Activated T-helper 1 cell treated with anti-CD3 and anti-CD28 coated beads, Interleukin-12 subunit alpha, Interleukin-12 subunit beta, Interleukin-2, Interleukin-4 antibody, amounts not matched to agents 30 ng/mL and 10 ng/mL and 1 ng/mL, durations not matched to agents 14 hours and 24 hours and 36 hours (primary cell): ENCODE measurements around the gene ZSCAN20. TPM values are rescaled to one million over a fixed set of nuclear protein-coding genes. Genes with fewer than 3 reads are reported as not detected.
A peak's percentile ranks its signal among the peaks of the same experiment; 100 is the strongest.

Source experiments
- DNase-seq: peaks from one replicate; pipeline ENCODE4 v3.0.0; 2021; ENCODE audit warnings: low spot score
- H3K27ac Mint-ChIP-seq: one replicate; pipeline ENCODE4 v1.8.0; 2021; ENCODE audit warnings: mild to moderate bottlenecking, mixed read lengths
- H3K27me3 Mint-ChIP-seq: one replicate; pipeline ENCODE4 v1.8.0; 2022; ENCODE audit warnings: mild to moderate bottlenecking, moderate library complexity, mixed read lengths; ENCODE audit not compliant: insufficient read depth
- H3K36me3 Mint-ChIP-seq: one replicate; pipeline ENCODE4 v1.8.0; 2021; ENCODE audit warnings: low read depth, mixed read lengths
- H3K4me1 Mint-ChIP-seq: one replicate; pipeline ENCODE4 v1.8.0; 2021; ENCODE audit warnings: low read depth, mixed read lengths
- H3K4me3 Mint-ChIP-seq: one replicate; pipeline ENCODE4 v1.8.0; 2021; ENCODE audit warnings: mild to moderate bottlenecking, moderate library complexity, mixed read lengths
- H3K9me3 Mint-ChIP-seq: one replicate; pipeline ENCODE4 v1.8.0; 2021; ENCODE audit warnings: mixed read lengths
- intact Hi-C: fragments of 100-400 bp; cut with micrococcal nuclease; formaldehyde crosslinking; loops from one replicate; pipeline ENCODE4 v1.15.1; 2024
- total RNA-seq: library from RNA; stranded (reverse); gene quantifications from 2 replicates; pipeline ENCODE4 v1.2.3, GENCODE V29; 2022

ZSCAN20 gene
- total RNA-seq, 1 donor from 2014 or later = 2.8 TPM

- H3K36me3 Mint-ChIP-seq = no peaks in the 10 kb centered on the region
Observed at GRCh38 chr1:33469691-33470090, 2.8 kb upstream of the ZSCAN20 start.

DNA sequence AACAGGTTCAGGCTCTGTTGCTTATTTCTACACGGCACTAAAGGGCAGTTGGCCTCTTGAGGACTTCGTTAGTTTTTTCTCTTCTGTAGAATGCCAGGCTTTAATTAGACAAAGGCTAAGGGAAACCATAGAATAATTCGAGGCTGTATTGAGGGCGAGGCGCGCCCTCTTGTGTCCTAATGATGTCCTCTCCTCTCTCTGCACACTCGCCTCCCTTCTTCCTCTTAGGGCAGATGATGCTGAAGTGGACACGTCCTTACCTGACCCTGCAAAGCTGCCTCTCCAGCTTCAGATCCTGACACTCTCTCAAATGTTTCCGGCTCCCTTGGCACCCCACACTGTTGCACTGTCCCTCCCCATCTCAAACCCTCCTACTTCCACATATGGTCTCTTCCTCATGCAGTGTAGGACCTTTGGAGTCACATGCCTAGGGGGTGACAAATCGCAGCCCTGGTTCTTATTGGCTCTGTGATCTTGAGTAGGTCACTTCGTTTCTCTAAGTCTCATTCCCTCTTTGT is 1.9 kb upstream of the ZSCAN20 start:
- peak; percentile 48 for DNase-seq
- Mint-ChIP-seq H3K4me3 (no peak overlapping the region), H3K4me1 (peaks cover 24% of the 10 kb centered on the region), H3K9me3 (no peaks in the 10 kb centered on the region), H3K27ac (no peak overlapping the region), H3K36me3 (no peaks in the 10 kb centered on the region), H3K27me3 (no peaks in the 10 kb centered on the region)
- intact Hi-C loops = loop anchor here (1.0 to 10.0 kb wide), 5 partner anchors 103 to 1384 kb away; partner anchors contain the start of gene SMIM12

More at GRCh38 chr1:33469691-33470090, 2.8 kb upstream of the ZSCAN20 start:
- no peak overlapping the region for H3K27ac Mint-ChIP-seq
- no peaks in the 10 kb centered on the region for H3K27me3 Mint-ChIP-seq
- intact Hi-C loops = loop anchor here (1.0 to 10.0 kb wide), 5 partner anchors 102 to 1385 kb away; partner anchors contain the start of gene SMIM12
- no peak overlapping the region for H3K4me3 Mint-ChIP-seq
- no peaks in the 10 kb centered on the region for H3K9me3 Mint-ChIP-seq
- no peak for DNase-seq
- H3K4me1 Mint-ChIP-seq = peaks cover 24% of the 10 kb centered on the region

GRCh38 chr1:33471416-33471815 is 1.0 kb upstream of the ZSCAN20 start:
- H3K4me3 Mint-ChIP-seq = no peak overlapping the region
- H3K36me3 Mint-ChIP-seq = no peaks in the 10 kb centered on the region
- intact Hi-C loops = loop anchor here (2.0 to 10.0 kb wide), 2 partner anchors 291 to 1383 kb away; partner anchors contain the start of gene SMIM12
- H3K27ac Mint-ChIP-seq = no peak overlapping the region
- DNase-seq = no peak
- H3K27me3 Mint-ChIP-seq = no peaks in the 10 kb centered on the region
- no peaks in the 10 kb centered on the region for H3K9me3 Mint-ChIP-seq
- peaks cover 24% of the 10 kb centered on the region for H3K4me1 Mint-ChIP-seq

DNA sequence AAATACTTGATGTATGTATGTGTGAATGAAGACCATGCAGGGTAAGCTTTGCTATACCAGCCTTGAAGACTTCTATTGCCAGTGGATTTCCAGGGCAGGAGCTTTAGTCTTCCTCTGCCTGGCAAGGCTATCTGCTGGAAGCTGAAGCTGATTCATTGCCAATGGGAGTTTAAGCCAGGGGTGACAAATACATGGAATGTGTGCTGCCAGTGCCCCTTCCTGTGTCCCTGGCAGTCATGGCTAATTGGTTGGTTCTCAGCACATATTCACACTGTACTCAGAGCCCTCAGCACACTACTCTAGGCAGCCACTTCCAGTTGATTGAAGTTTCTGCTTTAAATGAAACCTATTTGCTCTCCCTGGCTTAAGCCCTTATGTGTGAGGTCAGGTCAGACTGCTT is 1.5 kb downstream of the ZSCAN20 start:
- Mint-ChIP-seq H3K27ac (no peak overlapping the region), H3K36me3 (no peaks in the 10 kb centered on the region), H3K4me3 (peak overlapping the region; percentile 88), H3K4me1 (peaks cover 24% of the 10 kb centered on the region), H3K27me3 (no peaks in the 10 kb centered on the region), H3K9me3 (no peaks in the 10 kb centered on the region)
- intact Hi-C loops = loop anchor here (10.0 kb wide), 1 partner anchor 1381 kb away; the partner anchor contains the start of gene SMIM12
- DNase-seq = no peak

GRCh38 chr1:33477451-33477850 is 5.0 kb downstream of the ZSCAN20 start:
- Mint-ChIP-seq H3K27ac (no peak overlapping the region), H3K27me3 (no peaks in the 10 kb centered on the region), H3K36me3 (peaks cover 2% of the 10 kb centered on the region), H3K4me3 (no peak overlapping the region), H3K4me1 (peaks cover 12% of the 10 kb centered on the region), H3K9me3 (no peaks in the 10 kb centered on the region)
- intact Hi-C loops = loop anchor here (10.0 kb wide), 1 partner anchor 1377 kb away; the partner anchor contains the start of gene SMIM12
- DNase-seq = no peak

- no peak for DNase-seq
- Mint-ChIP-seq H3K27ac (no peak overlapping the region), H3K4me1 (no peaks in the 10 kb centered on the region), H3K36me3 (peaks cover 14% of the 10 kb centered on the region), H3K27me3 (peaks cover 3% of the 10 kb centered on the region), H3K9me3 (peaks cover 11% of the 10 kb centered on the region), H3K4me3 (no peak overlapping the region)
- intact Hi-C loops = no loop called here
Observed at GRCh38 chr1:33482412-33482811, 10.0 kb downstream of the ZSCAN20 start.

DNA sequence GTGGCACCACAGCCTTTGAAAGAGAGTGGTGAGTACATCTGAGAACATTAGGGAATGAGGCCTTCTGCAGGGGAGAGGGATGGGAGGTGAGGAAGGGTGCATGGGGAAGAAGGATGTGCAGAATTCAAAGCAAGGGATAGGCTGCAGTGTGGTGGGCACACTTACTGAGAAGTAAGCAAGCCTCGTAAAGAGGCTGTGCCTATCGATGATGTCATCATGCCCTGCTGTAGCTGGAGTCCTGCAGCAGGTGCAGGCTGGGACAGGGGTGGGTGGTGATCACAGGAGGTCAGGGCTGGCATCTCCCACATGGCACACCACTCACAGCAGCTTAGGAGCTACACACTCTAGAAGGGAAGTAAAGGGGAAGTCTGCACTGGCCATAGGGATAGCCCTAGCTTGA is 16.2 kb downstream of the ZSCAN20 start:
- Mint-ChIP-seq H3K27ac (no peak overlapping the region), H3K27me3 (peaks cover 3% of the 10 kb centered on the region), H3K4me1 (no peaks in the 10 kb centered on the region), H3K4me3 (no peak overlapping the region), H3K36me3 (peaks cover 34% of the 10 kb centered on the region), H3K9me3 (peaks cover 32% of the 10 kb centered on the region)
- intact Hi-C loops = no loop called here
- no peak for DNase-seq

DNA sequence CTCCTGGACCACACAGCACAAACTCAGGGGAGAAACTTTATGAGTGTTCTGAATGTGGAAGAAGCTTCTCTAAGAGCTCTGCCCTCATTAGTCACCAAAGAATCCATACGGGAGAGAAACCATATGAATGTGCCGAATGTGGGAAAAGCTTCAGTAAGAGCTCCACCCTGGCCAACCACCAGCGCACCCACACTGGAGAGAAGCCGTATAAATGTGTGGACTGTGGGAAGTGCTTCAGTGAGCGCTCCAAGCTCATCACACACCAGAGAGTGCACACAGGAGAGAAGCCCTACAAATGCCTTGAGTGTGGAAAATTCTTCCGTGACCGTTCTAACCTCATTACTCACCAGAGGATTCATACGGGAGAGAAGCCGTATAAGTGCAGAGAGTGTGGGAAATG is 22.5 kb downstream of the ZSCAN20 start:
- Mint-ChIP-seq H3K4me3 (no peak overlapping the region), H3K36me3 (peaks cover 31% of the 10 kb centered on the region), H3K9me3 (peaks cover 75% of the 10 kb centered on the region), H3K27ac (no peak overlapping the region), H3K27me3 (no peaks in the 10 kb centered on the region), H3K4me1 (no peaks in the 10 kb centered on the region)
- intact Hi-C loops = no loop called here
- no peak for DNase-seq

DNA sequence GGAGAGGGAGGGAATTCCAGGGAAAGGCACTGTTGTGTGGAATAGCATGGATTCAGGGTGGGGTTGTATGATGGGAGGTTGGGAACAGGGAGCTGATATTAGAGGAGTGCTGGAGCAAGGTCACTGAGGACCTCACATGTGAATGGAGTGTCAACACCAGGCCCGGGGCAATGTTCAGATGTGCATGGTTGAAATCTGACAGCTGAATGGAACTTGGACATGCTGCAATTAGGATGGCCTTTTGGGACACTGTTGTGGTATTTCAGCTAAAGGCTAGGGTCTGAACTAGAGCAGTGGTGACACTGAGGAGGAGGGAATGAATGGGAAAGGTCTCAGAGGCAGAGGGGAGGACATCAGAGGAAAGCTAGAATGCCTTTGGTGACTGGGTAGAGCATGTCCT is 25.0 kb downstream of the ZSCAN20 start:
- Mint-ChIP-seq H3K36me3 (peaks cover 18% of the 10 kb centered on the region), H3K9me3 (peaks cover 77% of the 10 kb centered on the region)
- intact Hi-C loops = no loop called here

DNA sequence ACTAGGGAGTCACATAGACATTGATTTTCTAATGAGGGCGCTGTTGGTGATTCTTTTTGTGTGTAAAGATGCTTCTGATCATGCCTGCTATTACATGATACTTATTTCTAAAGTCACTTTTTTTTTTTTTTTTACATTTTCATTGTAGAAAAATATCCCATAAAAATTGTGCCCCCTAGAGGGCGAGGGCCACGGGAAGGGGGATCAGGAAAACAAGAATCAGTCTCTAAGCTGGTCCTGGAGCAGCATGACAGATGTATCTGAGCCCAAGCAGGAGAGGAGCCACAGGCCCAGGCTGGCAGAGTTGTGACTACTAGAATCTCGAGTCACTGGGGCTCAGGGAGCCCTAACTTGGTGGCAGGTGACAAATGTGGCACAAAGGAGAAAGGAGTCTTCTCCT is 28.1 kb downstream of the ZSCAN20 start:
- H3K27ac Mint-ChIP-seq = no peak overlapping the region
- H3K27me3 Mint-ChIP-seq = peaks cover 2% of the 10 kb centered on the region
- no peaks in the 10 kb centered on the region for H3K4me1 Mint-ChIP-seq
- DNase-seq = no peak
- intact Hi-C loops = no loop called here
- peaks cover 53% of the 10 kb centered on the region for H3K9me3 Mint-ChIP-seq
- no peak overlapping the region for H3K4me3 Mint-ChIP-seq
- H3K36me3 Mint-ChIP-seq = no peaks in the 10 kb centered on the region

More for the DNA sequence above, 25.0 kb downstream of the ZSCAN20 start:
- Mint-ChIP-seq H3K27me3 (peaks cover 2% of the 10 kb centered on the region), H3K4me3 (no peak overlapping the region), H3K27ac (no peak overlapping the region), H3K4me1 (no peaks in the 10 kb centered on the region)
- no peak for DNase-seq

- Mint-ChIP-seq H3K36me3 (no peaks in the 10 kb centered on the region), H3K4me3 (no peak overlapping the region), H3K9me3 (peaks cover 45% of the 10 kb centered on the region), H3K27ac (no peak overlapping the region), H3K4me1 (no peaks in the 10 kb centered on the region), H3K27me3 (peaks cover 2% of the 10 kb centered on the region)
- intact Hi-C loops = no loop called here
- DNase-seq = no peak
Observed at GRCh38 chr1:33501309-33501708, 28.9 kb downstream of the ZSCAN20 start.

DNA sequence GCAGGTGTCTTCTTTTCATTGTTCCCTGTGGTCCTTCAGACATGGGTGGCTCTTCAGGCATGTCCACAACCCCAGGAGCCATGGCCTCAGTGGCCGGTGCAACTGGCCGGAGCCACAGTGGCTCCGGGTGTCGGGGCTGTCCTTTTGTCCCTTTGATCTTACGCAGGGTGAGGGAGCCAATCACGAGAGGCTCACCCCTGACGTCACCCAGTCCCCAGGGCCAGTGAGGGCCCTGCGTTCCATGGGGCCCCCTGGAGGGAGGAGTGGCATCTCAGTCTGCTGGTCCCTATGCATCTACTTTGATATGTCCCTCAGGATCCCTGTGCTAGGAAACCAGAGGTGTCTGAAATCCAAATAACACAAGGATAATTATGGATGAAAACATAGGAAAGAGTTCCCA is 29.3 kb downstream of the ZSCAN20 start:
- no peak overlapping the region for H3K4me3 Mint-ChIP-seq
- DNase-seq = no peak
- no peaks in the 10 kb centered on the region for H3K36me3 Mint-ChIP-seq
- peaks cover 2% of the 10 kb centered on the region for H3K27me3 Mint-ChIP-seq
- H3K27ac Mint-ChIP-seq = no peak overlapping the region
- H3K4me1 Mint-ChIP-seq = no peaks in the 10 kb centered on the region
- peaks cover 43% of the 10 kb centered on the region for H3K9me3 Mint-ChIP-seq
- intact Hi-C loops = no loop called here

GRCh38 chr1:33502726-33503125 is 30.3 kb downstream of the ZSCAN20 start:
- Mint-ChIP-seq H3K4me3 (no peak overlapping the region), H3K27ac (no peak overlapping the region), H3K36me3 (no peaks in the 10 kb centered on the region), H3K27me3 (peaks cover 2% of the 10 kb centered on the region), H3K4me1 (no peaks in the 10 kb centered on the region), H3K9me3 (peaks cover 34% of the 10 kb centered on the region)
- intact Hi-C loops = no loop called here
- no peak for DNase-seq

DNA sequence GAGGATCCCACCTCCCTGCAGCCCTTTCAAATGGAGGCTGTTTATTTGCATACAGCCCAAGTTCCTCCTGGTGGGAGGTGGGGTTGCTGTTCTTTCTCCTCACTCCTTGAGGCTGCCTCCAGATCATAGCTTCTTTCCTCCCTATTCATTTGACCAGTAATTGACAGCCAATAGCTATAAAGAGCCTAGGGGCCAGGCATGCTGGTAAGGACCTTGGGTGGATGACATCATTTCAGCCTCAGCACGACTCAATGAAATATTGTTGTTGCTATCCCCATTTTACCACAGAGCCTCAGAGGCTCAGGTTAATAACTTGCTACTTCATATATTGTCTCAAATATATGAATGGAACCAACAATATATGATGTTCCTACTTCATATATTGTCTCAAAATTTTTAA is 31.1 kb downstream of the ZSCAN20 start:
- Mint-ChIP-seq H3K27me3 (peaks cover 6% of the 10 kb centered on the region), H3K36me3 (no peaks in the 10 kb centered on the region), H3K27ac (no peak overlapping the region), H3K9me3 (peaks cover 28% of the 10 kb centered on the region), H3K4me3 (no peak overlapping the region), H3K4me1 (no peaks in the 10 kb centered on the region)
- intact Hi-C loops = no loop called here
- no peak for DNase-seq
